ENCODE data around the gene PROX1. TPM values are rescaled to one million over a fixed set of nuclear protein-coding genes. Genes with fewer than 3 reads are reported as not detected.
A peak's percentile ranks its signal among the peaks of the same experiment; 100 is the strongest.

PROX1 gene, protein sequence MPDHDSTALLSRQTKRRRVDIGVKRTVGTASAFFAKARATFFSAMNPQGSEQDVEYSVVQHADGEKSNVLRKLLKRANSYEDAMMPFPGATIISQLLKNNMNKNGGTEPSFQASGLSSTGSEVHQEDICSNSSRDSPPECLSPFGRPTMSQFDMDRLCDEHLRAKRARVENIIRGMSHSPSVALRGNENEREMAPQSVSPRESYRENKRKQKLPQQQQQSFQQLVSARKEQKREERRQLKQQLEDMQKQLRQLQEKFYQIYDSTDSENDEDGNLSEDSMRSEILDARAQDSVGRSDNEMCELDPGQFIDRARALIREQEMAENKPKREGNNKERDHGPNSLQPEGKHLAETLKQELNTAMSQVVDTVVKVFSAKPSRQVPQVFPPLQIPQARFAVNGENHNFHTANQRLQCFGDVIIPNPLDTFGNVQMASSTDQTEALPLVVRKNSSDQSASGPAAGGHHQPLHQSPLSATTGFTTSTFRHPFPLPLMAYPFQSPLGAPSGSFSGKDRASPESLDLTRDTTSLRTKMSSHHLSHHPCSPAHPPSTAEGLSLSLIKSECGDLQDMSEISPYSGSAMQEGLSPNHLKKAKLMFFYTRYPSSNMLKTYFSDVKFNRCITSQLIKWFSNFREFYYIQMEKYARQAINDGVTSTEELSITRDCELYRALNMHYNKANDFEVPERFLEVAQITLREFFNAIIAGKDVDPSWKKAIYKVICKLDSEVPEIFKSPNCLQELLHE
- polyA plus RNA-seq (ENCODE audit: insufficient read length), result 10.7 TPM

DNA sequence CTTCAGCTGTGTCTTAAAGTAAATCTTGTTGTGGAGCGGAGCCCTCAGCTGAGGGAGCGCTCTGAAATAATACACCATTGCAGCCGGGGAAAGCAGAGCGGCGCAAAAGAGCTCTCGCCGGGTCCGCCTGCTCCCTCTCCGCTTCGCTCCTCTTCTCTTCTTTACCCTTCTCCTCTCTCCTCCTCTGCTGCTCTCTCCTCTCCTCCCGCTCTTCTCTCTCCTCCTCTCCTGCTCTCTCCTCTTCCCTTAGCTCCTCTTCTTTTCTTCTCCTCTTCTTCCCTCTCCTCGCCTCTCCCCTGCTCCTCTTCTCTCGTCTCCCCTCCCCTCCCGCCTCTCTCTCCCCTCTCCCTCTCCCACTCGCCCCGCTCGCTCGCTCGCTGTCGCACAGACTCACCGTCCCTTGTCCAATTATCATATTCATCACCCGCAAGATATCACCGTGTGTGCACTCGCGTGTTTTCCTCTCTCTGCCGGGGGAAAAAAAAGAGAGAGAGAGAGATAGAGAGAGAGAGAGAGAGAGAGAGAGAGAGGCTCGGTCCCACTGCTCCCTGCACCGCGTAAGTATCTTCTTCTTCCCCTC lies at the start of gene PROX1:
Gene PROX1, plus strand, starts transcription at position 47 of the 580 bp plus-strand sequence. CDS start 8,563 bp downstream, outside the sequence.
- peak; percentile 92 for DNase-seq

DNA sequence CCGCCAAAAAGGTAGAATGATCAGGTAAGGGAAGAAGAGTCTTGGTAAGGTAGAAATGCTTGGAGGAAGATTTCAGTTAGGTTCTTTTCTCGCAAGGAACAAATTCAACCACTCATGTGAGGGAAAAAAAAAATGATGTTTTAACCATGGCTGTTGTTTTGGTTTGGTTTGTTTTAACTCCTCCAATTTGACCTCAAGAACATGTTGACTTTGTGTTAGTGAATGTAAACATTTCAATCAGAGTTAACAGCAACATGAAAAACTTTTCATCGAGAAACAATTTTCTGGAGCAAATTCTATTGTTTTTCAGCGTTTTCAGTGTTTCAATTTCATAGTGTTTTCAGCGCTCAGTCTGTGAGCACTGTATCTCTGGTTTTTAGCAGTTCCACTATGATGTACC lies 49.0 kb upstream of the PROX1 start:
- no peak for DNase-seq

DNA sequence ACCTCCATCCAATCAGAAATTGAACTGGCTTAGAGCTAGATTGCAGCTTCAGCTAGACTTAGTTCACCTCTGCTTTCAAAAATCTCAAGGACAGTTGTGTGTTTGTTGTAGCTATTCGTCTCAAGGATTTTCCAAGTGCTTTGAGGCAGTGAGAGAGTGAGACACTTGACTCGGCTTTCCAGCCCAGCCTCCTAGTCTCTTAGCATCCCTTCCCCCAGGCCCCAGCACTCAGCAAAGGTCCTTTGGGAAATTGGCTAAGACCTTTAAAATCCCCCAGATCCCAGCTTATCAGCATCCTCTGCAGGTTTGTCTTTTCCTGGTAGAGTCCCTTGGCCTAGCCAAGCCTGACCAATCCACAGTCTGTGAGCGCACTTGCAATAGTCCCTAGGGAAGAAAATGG lies 47.9 kb upstream of the PROX1 start:
- no peak for DNase-seq

DNA sequence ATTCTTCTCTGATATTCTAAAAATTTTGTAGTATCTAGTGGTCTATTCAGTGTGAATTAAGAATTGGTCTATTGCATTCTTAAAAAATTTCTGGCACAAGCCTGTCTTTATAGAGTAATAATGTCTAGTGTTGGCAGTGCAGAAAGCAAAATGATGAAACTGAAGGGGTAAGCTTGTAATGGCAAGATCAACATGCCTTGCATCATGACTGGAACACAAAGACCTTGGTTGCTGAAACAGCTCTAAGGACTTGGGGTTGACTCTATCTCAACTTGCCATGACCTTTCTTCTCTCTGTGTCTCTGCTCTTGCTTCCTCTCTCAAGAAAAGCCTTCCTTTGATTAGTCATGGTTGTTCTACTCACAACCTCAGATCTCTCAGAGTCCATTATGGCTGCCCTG lies 46.8 kb upstream of the PROX1 start:
- DNase-seq, result no peak

DNA sequence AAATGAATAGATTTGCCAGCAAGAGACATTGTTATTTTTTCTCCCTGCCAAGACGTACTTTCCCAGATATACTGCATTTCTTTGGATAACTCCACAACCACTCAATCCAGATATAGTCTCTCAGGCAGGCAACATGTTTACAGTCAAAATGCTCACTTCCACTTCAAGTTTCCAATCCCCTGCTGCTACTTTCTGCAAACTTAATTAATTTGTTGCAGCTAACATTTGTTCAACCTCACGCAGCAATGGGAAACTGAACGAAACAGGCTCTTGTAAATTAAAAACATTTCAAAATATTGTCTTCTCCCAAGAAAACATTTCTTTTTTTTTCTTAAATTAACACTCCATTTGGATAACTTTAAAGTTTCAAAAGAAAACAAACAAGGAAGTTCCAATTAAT lies 45.7 kb upstream of the PROX1 start:
- no peak for DNase-seq

DNA sequence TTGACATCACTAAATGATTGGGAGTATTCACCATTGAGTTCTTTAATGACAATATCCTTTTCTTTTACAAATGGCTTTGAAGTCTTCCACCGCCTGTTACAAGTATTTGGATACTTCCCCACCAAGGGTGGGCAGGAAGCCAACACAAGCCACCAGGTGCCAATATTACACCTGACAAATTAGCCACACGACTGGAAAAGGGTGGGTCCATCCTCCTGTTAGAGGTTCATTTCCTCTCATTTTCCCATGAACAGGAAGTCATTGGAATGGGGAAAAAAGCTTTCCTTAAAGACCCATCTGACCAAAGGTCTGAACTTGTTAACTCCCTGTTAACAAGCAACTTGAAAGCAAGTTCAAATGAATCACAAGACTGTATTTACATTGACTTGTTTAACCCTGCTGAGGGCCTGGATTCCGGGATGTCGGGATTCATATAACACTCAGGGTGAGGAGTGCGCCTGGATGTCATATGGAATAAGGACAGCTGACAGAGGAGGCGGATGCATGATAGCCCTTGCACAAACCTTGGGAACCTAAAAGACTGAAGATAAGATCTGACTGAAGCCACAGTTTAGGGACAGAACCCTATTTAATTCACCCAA lies 40.5 kb upstream of the PROX1 start:
- no peak for DNase-seq

DNA sequence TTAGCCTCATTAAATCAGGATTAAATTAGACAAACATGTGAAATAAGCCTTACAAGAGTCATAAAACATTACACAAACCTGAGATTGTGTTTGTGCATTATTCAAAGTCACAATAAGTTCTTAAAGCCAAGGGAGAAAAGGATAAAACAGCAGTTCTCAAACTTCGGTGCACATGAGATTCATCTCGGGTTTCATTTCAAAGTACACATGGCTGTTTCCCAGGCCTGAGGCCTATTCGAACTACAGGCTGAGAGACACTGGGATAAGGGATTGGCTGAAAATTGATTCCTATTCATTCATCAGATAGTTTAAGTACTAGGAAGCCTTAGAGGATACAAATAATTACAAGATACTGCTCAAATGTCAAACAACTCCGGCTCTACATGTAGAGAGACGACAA lies 35.9 kb upstream of the PROX1 start:
- no peak for DNase-seq

DNA sequence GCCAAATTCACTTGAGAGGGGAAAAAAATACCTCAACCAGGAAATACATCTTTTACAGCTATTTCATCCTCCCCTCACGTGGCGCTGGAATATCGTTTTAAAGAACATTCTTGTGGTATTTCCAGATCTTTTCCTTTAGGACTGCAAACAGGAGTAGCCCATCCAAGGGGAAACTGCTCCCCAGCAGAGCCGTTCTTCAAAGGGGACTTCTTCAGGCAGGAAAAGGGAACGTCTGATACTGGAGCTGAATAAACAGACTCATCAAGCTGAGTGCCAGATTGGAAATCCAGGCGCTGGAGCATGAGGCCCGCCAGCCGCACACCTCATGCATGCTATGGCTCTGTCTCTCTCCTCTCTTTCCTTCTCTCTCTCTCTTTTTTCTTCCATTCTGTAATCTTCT lies 34.0 kb upstream of the PROX1 start:
- peak; percentile 34 for DNase-seq

DNA sequence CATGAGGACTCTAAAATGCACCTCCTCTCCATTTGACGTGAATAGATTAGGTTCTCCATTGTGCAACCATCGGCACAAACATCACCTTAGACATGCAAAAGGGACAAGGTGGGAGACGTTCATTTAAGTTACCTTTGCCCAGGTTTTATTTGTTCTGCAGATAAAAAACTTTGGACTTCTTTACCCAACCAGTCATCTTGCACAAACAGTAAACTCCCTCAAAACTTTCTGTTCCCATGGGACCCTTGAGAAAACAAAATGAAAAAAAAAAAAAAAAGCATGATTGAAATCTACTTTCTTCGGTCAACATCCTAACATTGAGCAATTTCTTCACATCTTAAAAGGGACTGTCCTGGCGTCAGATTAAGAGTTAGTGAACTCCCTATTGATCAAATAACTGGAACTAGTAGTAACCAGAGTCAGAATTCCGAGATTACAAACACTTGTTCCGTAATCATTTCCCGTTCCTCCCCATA lies 31.4 kb upstream of the PROX1 start:
- no peak for DNase-seq

DNA sequence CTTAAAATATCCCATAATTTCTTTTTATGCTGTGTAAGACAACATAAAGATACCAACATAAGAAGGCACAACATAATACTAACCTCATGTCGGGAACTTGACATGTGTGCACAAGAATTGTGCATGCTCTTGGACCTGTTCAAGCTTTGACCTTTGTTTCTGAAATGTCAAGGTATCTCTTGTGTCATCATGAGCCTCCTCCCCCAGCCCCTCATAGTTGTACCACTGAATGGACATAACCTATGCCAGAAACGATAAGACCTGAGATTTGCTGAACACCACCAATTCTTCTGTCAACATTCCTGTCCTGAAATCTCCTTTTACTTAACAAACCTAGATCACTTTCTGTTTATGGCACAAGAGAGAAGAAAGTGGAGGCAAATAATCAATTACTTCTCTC lies 29.4 kb upstream of the PROX1 start:
- no peak for DNase-seq

DNA sequence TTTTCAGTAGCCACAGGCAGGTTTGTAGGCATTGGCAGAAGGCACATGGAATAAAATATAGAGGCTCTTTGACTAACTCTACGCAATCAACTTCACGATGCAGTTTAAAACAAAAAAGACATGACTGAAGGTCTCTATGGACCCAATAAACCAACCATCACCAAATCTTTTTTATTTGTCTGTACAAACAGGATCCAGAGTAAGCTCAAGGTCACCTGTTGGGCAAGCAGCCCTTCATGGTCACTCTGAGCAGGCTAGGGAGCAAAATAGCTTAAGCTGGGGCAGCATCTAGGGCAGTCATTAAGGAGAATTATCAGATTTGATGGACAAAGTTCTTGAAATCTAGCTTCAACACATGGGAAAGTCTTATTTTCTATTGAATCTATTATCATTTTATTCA lies 26.8 kb upstream of the PROX1 start:
- no peak for DNase-seq

DNA sequence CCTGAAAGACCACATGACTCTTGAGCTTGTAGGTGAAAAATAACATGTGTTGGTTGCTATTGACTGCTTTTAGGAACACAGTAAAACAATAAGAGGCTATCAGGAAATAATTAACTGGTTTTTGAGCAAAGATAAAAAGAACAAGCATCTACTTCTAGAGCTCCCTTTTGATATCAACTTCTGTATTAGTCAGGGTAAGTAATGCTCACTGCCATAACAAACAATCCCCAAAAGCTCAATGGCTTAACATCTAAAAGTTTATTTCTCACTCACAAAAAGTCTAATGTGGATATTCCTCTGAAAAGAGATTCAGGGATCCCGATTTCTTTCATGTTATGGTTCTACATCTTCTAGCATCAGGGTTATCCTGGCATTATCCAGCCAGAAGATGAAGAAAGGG lies 25.3 kb upstream of the PROX1 start:
- DNase-seq, result no peak

DNA sequence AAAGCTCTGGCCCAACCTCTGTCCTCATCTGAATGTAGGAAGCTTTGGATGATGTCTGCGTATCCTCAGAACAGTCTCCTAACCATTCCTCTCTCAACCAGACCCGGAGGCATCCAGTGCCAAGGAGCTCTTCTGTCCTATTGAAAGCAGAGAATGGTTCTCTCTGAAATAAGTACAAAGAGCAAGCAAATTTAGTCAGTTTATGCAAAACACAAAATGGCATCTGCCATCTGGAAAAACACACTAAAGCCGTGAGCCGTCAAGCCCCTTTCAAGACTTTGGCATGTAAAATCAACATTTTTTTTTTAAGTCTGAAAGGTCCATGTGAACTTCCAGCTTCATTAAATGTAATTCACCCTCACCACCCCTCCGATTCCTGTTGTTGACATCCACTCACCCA lies 21.7 kb upstream of the PROX1 start:
- DNase-seq, result no peak

DNA sequence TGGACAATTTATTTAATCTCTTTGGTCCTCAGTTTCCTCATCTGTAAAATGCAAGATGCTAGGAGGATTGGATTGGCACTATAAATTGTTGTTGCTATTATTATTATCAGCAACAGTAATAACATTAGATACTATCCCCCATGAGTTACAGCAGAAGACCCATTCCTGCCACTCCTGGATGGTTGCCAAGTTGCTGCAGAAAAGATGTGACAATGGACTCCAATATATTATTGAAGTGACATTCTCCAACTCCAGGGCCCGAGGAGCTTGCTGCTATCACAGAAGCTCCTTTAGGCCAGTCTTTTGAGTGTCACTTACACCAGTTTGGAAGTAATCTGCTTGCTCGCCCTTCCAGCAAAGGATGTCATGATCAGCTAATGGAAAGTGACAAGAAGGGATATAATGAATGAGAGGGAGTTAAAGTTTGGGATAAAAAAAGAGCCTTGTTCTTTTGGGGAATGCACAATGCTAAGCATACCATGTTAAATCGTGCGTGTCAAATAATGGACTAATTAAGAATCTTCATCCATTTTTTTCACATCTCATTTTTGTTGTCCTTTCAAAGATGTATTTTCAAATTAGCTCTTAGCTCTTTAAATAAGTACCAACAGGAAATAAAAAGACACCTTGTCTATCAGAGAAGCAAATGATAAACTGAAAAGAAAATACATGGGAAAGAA lies 19.5 kb upstream of the PROX1 start:
- no peak for DNase-seq

DNA sequence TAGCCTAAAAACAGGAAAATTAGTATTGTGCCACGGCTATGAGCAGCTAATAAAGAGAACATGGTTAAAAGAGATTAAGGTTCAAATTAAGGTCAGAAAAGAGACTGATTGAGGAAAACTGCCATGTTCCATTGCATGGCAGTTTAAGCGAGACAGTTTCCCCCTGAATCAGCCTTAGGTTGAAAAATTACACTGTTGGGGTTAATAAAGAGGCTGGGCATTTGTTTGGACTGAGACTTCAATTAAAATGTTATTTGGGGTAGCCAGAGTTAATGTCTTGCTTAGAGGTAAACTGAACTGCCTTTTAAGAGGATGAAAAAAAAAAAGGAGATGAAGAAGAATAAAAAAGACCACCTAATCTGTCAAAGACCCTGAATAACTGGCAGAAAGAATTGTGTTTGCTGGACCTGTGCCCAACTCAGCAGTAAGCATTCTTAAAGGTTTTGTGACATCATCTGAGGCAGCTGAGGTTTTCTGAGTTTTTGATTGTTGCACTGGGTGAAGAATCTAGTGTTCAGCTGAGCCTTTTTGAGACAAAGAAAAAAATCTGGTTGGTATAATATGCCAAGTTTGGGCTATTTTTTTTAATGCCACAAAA lies 17.7 kb upstream of the PROX1 start:
- no peak for DNase-seq

DNA sequence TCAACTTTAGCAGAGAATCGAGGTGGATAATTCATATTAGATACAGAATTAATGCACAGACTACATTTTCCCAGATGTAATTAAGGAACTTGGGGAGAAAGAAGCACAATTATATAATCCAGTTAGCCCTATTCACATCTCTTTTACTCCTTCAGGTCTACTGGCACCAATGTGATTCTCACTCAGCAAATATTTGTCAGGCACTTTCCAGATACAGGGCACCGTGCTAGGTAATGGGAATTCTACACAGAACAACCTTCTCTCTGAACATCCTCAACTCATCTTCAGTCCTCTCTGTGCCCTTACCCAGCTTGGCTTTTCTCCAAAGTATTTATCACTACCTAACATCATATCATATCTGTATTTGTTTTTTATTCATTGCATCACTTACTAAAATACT lies 15.6 kb upstream of the PROX1 start:
- DNase-seq, result no peak

DNA sequence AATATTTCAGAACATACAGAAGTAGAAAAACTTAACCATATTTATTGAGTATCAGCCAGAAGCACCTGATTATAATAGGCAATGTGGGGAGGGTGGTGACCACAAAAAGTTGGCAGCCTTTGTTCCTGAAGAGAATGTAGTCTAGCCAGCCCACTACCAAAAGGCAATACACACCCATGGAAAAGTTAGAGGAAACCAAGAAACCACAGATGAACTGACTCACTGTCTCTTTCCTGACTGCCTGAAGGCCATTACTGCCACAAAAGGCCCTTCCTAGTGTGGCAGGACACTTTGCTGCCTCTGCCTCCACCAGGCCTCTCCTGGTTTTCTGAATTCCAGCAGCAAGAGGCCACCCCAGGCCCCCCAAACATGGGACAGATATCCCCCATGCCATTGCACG lies 14.6 kb upstream of the PROX1 start:
- DNase-seq, result no peak

DNA sequence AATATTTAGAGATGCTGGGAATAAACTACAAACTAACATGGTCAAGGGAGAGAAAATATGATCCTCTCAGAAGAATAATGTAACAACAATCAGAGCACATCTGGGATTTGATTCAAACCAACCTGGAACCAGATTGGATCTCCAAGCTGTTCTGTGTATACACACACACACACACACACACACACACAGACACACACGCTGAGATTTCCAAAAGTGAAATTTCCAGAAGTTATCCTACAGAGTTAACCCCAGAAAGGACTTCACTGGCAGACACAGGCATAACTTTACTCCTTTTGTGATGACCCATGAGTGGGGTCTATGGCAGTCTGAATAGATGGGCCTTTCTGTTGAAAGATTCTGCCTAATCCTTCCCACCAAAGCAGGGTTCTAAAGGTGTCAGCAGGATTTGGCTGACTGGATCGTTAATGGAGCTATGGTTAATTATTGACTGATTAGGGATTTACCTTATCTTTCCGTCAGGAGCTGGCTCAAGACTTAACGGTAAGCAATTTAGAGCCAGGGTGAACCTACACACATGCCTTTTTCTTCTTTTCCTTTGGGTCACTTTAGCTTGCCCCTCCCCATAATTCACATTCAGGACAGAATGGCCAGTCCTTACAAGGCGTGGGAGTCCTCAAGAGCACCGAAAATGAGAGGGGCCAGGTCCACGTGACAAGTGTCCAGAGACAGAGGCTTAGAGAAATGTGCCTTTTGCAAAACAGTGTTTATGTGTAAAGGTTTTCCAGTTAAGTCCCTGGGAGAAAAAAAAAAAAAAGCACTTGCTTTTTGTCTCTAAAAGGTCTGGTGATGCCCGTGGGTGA lies 10.9 kb upstream of the PROX1 start:
- DNase-seq, result no peak

DNA sequence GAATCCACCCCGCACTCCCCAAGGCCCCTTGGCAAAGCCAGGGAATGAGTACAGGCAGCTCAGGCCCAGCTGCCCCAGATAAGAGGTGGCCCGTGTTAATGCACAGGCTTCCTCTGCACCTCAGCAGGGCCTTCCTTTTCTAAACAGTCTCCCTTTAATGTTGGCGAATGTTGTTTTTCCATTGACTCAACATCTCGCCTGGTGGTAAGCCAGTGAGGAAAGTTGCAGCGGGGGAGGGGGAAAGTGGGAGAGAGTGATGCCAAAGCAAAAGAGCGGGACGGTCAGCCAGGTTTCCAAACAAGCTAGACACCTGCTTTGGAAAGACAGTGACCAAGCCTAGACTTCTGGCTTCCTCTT lies 10.3 kb upstream of the PROX1 start:
- peak; percentile 65 for DNase-seq

DNA sequence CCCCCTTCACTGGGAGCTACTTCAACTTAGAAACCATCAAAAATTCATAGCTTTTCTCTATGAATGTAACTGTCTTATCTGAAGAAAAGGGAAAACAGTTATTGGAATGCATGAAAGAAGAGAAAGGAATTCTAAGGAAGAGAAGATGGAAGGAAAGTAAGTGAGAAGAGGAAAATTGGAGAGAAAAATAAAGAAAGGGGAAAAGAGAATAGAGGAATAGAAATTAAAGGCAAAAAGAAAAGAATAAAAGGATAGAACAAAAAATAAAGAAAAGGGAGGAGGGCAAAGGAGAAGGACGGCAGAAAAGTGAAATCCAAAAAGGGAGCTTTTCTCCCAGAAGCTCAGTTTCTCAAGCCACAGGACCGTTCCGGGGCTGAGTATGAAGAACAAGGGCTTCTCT lies 9.9 kb upstream of the PROX1 start:
- DNase-seq, result no peak
